H1 (cell line): Measurements from ENCODE around the gene NXPH4. TPM values are rescaled to one million over a fixed set of nuclear protein-coding genes. Genes with fewer than 3 reads are reported as not detected.

Experiments used
- BCL11A ChIP-seq, 2 experiments: IDR thresholded peaks; one replicate each; pipeline ENCODE4 v1.6.1; 2011; ENCODE audit warnings: low read depth in 2 of 2, low read length in 2 of 2, mild to moderate bottlenecking in 2 of 2
- CHD2 ChIP-seq: IDR thresholded peaks from 2 replicates; pipeline ENCODE4 v1.6.1; 2012; ENCODE audit warnings: low read length, improper control_type of control experiment
- CHD7 ChIP-seq: fragments of 300-600 bp; sonication (generic); IDR thresholded peaks from 2 replicates; pipeline ENCODE4 v1.7.1; 2012; ENCODE audit warnings: low read length, moderate library complexity, mild to moderate bottlenecking, inconsistent platforms; ENCODE audit not compliant: insufficient replicate concordance
- CREB1 ChIP-seq: IDR thresholded peaks from 2 replicates; pipeline ENCODE4 v1.6.1; 2012; ENCODE audit warnings: inconsistent platforms
- EGR1 ChIP-seq: IDR thresholded peaks from 2 replicates; pipeline ENCODE4 v1.6.1; 2011; ENCODE audit warnings: low read depth, low read length, borderline replicate concordance
- MAX ChIP-seq: IDR thresholded peaks from 2 replicates; pipeline ENCODE4 v1.6.1; 2012; ENCODE audit warnings: inconsistent platforms
- NRF1 ChIP-seq: IDR thresholded peaks from 2 replicates; pipeline ENCODE4 v1.6.1; 2011; ENCODE audit warnings: mild to moderate bottlenecking, low read depth, low read length, improper control_type of control experiment
- POLR2A ChIP-seq, 2 experiments: IDR thresholded peaks; 1 replicate in 1 of 2; 2 replicates in 1 of 2; pipeline ENCODE4 v1.6.1; 2011; ENCODE audit warnings: low read depth in 2 of 2, low read length in 2 of 2, mild to moderate bottlenecking in 2 of 2; ENCODE audit errors: control extremely low read depth in 1 of 2
- POU5F1 ChIP-seq: IDR thresholded peaks from 2 replicates; pipeline ENCODE4 v1.6.1; 2011; ENCODE audit warnings: low read depth, mild to moderate bottlenecking, low read length, moderate library complexity
- SP2 ChIP-seq: IDR thresholded peaks from 2 replicates; pipeline ENCODE4 v1.6.1; 2012; ENCODE audit warnings: mild to moderate bottlenecking, low read length, inconsistent platforms
- ZNF274 ChIP-seq: IDR thresholded peaks from 2 replicates; pipeline ENCODE4 v1.7.0; 2012; ENCODE audit warnings: low read length, borderline replicate concordance; ENCODE audit errors: extremely low read depth
- polyA plus RNA-seq, 7 experiments: library from polyadenylated mRNA; depleted of rRNA in 3 of 7; stranded (reverse) in 5 of 7; unstranded in 2 of 7; fragments of >200 nt in 5 of 7; fragments of 200-250 nt in 2 of 7; gene quantifications; 1 replicate in 5 of 7; 2 replicates in 1 of 7; 4 replicates in 1 of 7; pipeline versions ENCODE4 v1.2.1 to v1.2.3, GENCODE V29; 2011 to 2013; ENCODE audit warnings: missing spikeins in 2 of 7, mixed read lengths in 2 of 7
- total RNA-seq: library from RNA; stranded (reverse); fragmentation: NEBNext Ultra II Directional; extraction: Animal tissue kit (Norgen Biotek cat#: 25700); gene quantifications from 2 replicates; pipeline ENCODE4 v1.2.1, GENCODE V29; 2021

NXPH4 gene
- total and polyA plus RNA-seq, 2 of the 8 experiments (the other 6 are each of a cell fraction or from before 2014, with no cell fraction given) = 0.92 to 1.7 TPM

- TF ChIP-seq MAX (peak; percentile 50), CHD7 (no peak), BCL11A (IDR thresholded peaks at IDR 0.05; ENCODE audit: low read depth in 2 of 2, low read length in 2 of 2) (no peak), CREB1 (0 out of 2 replicates have a peak, but pooled peaks have one; percentile 24), NRF1 (no peak), ZNF274 (no peak), CHD2 (peak; percentile 43; the same call in 1 of the 2 replicates), POU5F1 (peak; percentile 100), POLR2A (IDR thresholded peaks at IDR 0.05; ENCODE audit: control extremely low read depth in 1 of 2, low read depth in 2 of 2, low read length in 2 of 2) (no peak), EGR1 (peak; percentile 94), SP2 (no peak)
Measured at GRCh38 chr12:57242691-57243454, 26.3 kb downstream of the NXPH4 start (continued).
